WERI-Rb-1 (cell line): Measurements from ENCODE around the gene PTPRM.

Experiments
- DNase-seq: peaks from one replicate; pipeline ENCODE4 v3.0.0-alpha.2; 2020
- H3K27ac ChIP-seq: fragments of 250-450 bp; sonication (Bioruptor Pico); 2 replicates; pipeline ENCODE4 v1.5.1; 2020; ENCODE audit warnings: mild to moderate bottlenecking, moderate library complexity
- H3K27me3 ChIP-seq: fragments of 250-450 bp; sonication (Bioruptor Pico); 2 replicates; pipeline ENCODE4 v1.5.1; 2021; ENCODE audit warnings: mild to moderate bottlenecking, low read depth, moderate library complexity; ENCODE audit not compliant: insufficient read depth, severe bottlenecking
- H3K36me3 ChIP-seq: fragments of 250-450 bp; sonication (Bioruptor Pico); 2 replicates; pipeline ENCODE4 v1.5.1; 2020; ENCODE audit warnings: mild to moderate bottlenecking, moderate library complexity
- H3K4me3 ChIP-seq: 2 replicates; pipeline ENCODE4 v1.5.1; 2011; ENCODE audit warnings: low read depth, mild to moderate bottlenecking, control low read depth, low read length
- H3K9me3 ChIP-seq: fragments of 250-450 bp; sonication (Bioruptor Pico); 2 replicates; pipeline ENCODE4 v1.5.1; 2021; ENCODE audit warnings: mild to moderate bottlenecking, moderate library complexity; ENCODE audit not compliant: severe bottlenecking
- TF ChIP-seq, protein P1 (sequence below): IDR thresholded peaks from 2 replicates; pipeline ENCODE4 v1.5.1; 2011; ENCODE audit warnings: low read depth, mild to moderate bottlenecking, control low read depth, inconsistent platforms, low read length

PTPRM gene

DNA sequence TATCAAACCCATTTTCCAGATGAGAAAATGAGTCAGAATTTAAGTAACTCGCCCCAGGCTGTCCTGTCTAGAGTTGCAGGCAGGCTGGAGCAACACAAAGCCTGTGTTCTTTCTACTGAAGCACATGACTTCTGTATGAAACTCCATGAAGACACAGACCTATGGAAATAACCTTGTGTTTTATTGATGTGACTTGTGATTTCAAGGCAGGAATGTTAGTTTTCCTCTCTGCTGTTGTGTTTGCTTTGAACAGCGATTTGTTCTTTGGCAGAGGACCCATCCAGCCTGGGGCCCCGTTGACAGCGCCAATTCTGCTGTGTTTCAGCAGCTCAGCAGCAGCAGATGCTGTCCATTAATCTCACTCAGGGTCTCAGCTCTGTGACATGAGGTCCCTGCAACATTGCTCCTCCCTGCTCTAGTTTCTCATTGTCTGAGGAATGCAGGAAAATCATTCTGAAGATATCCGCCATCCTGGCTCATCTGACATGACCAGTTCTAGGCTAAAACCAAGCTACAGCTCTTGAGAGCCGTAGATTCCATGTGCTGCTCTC lies 697.8 kb downstream of the PTPRM start:
- DNase-seq = peak; percentile 49
- Histone ChIP-seq H3K27me3 (no peaks in the 10 kb centered on the region), H3K36me3 (no peaks in the 10 kb centered on the region), H3K9me3 (no peaks in the 10 kb centered on the region), H3K4me3 (no peak overlapping the region), H3K27ac (no peak overlapping the region)
- TF ChIP-seq, protein P1, sequence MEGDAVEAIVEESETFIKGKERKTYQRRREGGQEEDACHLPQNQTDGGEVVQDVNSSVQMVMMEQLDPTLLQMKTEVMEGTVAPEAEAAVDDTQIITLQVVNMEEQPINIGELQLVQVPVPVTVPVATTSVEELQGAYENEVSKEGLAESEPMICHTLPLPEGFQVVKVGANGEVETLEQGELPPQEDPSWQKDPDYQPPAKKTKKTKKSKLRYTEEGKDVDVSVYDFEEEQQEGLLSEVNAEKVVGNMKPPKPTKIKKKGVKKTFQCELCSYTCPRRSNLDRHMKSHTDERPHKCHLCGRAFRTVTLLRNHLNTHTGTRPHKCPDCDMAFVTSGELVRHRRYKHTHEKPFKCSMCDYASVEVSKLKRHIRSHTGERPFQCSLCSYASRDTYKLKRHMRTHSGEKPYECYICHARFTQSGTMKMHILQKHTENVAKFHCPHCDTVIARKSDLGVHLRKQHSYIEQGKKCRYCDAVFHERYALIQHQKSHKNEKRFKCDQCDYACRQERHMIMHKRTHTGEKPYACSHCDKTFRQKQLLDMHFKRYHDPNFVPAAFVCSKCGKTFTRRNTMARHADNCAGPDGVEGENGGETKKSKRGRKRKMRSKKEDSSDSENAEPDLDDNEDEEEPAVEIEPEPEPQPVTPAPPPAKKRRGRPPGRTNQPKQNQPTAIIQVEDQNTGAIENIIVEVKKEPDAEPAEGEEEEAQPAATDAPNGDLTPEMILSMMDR = no peak

GRCh38 chr18:8272254-8272653 lies 705.1 kb downstream of the PTPRM start:
- H3K9me3 ChIP-seq = no peaks in the 10 kb centered on the region
- no peak for DNase-seq
- no peaks in the 10 kb centered on the region for H3K36me3 ChIP-seq
- no peak overlapping the region for H3K4me3 ChIP-seq
- TF ChIP-seq, protein P1 = no peak
- no peak overlapping the region for H3K27ac ChIP-seq
- H3K27me3 ChIP-seq = no peaks in the 10 kb centered on the region

DNA sequence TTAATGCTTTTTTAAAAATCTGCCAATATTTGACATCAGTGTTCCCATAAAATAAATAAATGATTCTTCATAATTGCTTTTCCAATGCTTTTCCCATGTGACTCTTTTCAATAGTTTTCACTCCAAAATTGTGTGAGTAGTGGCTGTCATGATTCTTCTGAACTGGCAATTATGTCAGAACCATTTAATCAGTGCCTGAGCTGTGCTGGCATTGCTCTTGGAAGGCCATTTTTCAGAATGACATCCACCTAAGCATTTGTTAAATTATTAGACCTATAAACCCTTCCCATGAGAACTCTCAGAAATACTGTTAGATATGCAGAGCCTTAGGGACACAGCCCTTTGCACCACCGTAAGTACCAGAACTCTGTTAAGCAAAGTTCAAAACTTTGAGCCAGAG lies 707.3 kb downstream of the PTPRM start:
- H3K4me3 ChIP-seq = no peak overlapping the region
- DNase-seq = no peak
- no peaks in the 10 kb centered on the region for H3K36me3 ChIP-seq
- H3K9me3 ChIP-seq = no peaks in the 10 kb centered on the region
- no peaks in the 10 kb centered on the region for H3K27me3 ChIP-seq
- TF ChIP-seq, protein P1 = no peak
- no peak overlapping the region for H3K27ac ChIP-seq

GRCh38 chr18:8276406-8276805 lies 709.3 kb downstream of the PTPRM start:
- H3K27ac ChIP-seq = no peak overlapping the region
- TF ChIP-seq, protein P1 = no peak
- H3K27me3 ChIP-seq = no peaks in the 10 kb centered on the region
- no peaks in the 10 kb centered on the region for H3K9me3 ChIP-seq
- DNase-seq = no peak
- no peaks in the 10 kb centered on the region for H3K36me3 ChIP-seq
- no peak overlapping the region for H3K4me3 ChIP-seq

- H3K27me3 ChIP-seq = no peaks in the 10 kb centered on the region
- TF ChIP-seq, protein P1 = no peak
- no peak overlapping the region for H3K4me3 ChIP-seq
- DNase-seq = no peak
- H3K27ac ChIP-seq = no peak overlapping the region
- H3K36me3 ChIP-seq = no peaks in the 10 kb centered on the region
- H3K9me3 ChIP-seq = no peaks in the 10 kb centered on the region
Measured at GRCh38 chr18:8277270-8277669, 710.2 kb downstream of the PTPRM start.

- Histone ChIP-seq H3K27me3 (no peaks in the 10 kb centered on the region), H3K9me3 (no peaks in the 10 kb centered on the region), H3K36me3 (no peaks in the 10 kb centered on the region), H3K27ac (no peak overlapping the region), H3K4me3 (no peak overlapping the region)
- TF ChIP-seq, protein P1 = no peak
- DNase-seq = no peak
Measured at GRCh38 chr18:8279346-8279745, 712.2 kb downstream of the PTPRM start.
